GM11168 (cell line): ENCODE results near the gene TICAM1.
"Not testable (repeated sequence)": the region's sequence is repeated elsewhere in the genome, so short reads cannot be mapped to it uniquely, and the experiment has no call there.

ENCODE experiments used
- in situ Hi-C: fragments of 300-500 bp; cut with MboI; formaldehyde crosslinking; loops from one replicate; pipeline ENCODE4 v1.12.0; 2022; ENCODE audit warnings: low sequenced_read_pairs; ENCODE audit not compliant: unreplicated experiment

TICAM1 gene

GRCh38 chr19:4831304-4831978, at the start of gene TICAM1:
Gene TICAM1, minus strand, starts transcription at chr19:4831712. Its CDS starts 13,335 bp downstream, at chr19:4818377.
- in situ Hi-C loops = no loop called here

- in situ Hi-C loops = loop anchor here (10.0 kb wide), 1 partner anchor 156 kb away; no protein-coding TSS in a partner anchor
Measured at GRCh38 chr19:4879041-4879440, 47.5 kb upstream of the TICAM1 start.

- in situ Hi-C loops = loop anchor here (10.0 kb wide), 1 partner anchor 156 kb away; no protein-coding TSS in a partner anchor
Measured at GRCh38 chr19:4878491-4878968, 47.0 kb upstream of the TICAM1 start.

GRCh38 chr19:4877753-4878490, 46.4 kb upstream of the TICAM1 start:
- in situ Hi-C loops = loop anchor here (10.0 kb wide), 1 partner anchor 157 kb away; no protein-coding TSS in a partner anchor

- in situ Hi-C loops = loop anchor here (10.0 kb wide), 1 partner anchor 161 kb away; no protein-coding TSS in a partner anchor
Measured at GRCh38 chr19:4873930-4874329, 42.4 kb upstream of the TICAM1 start.

GRCh38 chr19:4871711-4872110, 40.2 kb upstream of the TICAM1 start:
- in situ Hi-C loops = loop anchor here (10.0 kb wide), 1 partner anchor 163 kb away; no protein-coding TSS in a partner anchor

GRCh38 chr19:4870025-4870700, 38.7 kb upstream of the TICAM1 start:
- in situ Hi-C loops = loop anchor here (10.0 kb wide), 1 partner anchor 165 kb away; no protein-coding TSS in a partner anchor

- in situ Hi-C loops = no loop called here
Measured at GRCh38 chr19:4868286-4868834, 36.8 kb upstream of the TICAM1 start.

GRCh38 chr19:4867534-4868285, 36.2 kb upstream of the TICAM1 start, which contains the start of gene PLIN3:
Gene PLIN3, minus strand, starts transcription at chr19:4867667. Its CDS starts 6,273 bp downstream, at chr19:4861394.
- in situ Hi-C loops = no loop called here

- in situ Hi-C loops = no loop called here
Measured at GRCh38 chr19:4866595-4867424, 35.3 kb upstream of the TICAM1 start.

- in situ Hi-C loops = no loop called here
Measured at GRCh38 chr19:4861147-4861546, 29.6 kb upstream of the TICAM1 start.

GRCh38 chr19:4859697-4860096, 28.2 kb upstream of the TICAM1 start:
- in situ Hi-C loops = no loop called here

- in situ Hi-C loops = not testable (repeated sequence)
Measured at GRCh38 chr19:4856468-4856867, 25.0 kb upstream of the TICAM1 start.

- in situ Hi-C loops = not testable (repeated sequence)
Measured at GRCh38 chr19:4853506-4853905, 22.0 kb upstream of the TICAM1 start.

GRCh38 chr19:4852484-4852883, 21.0 kb upstream of the TICAM1 start:
- in situ Hi-C loops = no loop called here

GRCh38 chr19:4851551-4852290, 20.2 kb upstream of the TICAM1 start:
- in situ Hi-C loops = no loop called here

- in situ Hi-C loops = loop anchor here (5.0 kb wide), 1 partner anchor 42 kb away; no protein-coding TSS in a partner anchor
Measured at GRCh38 chr19:4849019-4849418, 17.5 kb upstream of the TICAM1 start.
